ENCODE data around the gene MPP2.

MPP2 gene

GRCh38 chr17:43905400-43905984 lies 1.8 kb downstream of the MPP2 start:
- Histone ChIP-seq H3K4me2 (ENCODE audit: low read depth, low read length) (no peak overlapping the region), H4K20me1 (ENCODE audit: insufficient read depth, low read length) (no peaks in the 10 kb centered on the region), H3K9me2 (replicated peaks; ENCODE audit: insufficient read depth, low read length) (no peaks in the 10 kb centered on the region), H3K9me3 (replicated peaks; ENCODE audit: insufficient read depth, low read length) (no peaks in the 10 kb centered on the region), H3K9ac (ENCODE audit: low read length) (no peak overlapping the region), H3K36me3 (replicated peaks; ENCODE audit: insufficient read depth, low read length) (no peaks in the 10 kb centered on the region), H3K27me3 (replicated peaks; ENCODE audit: insufficient read depth, low read length) (peaks cover 25% of the 10 kb centered on the region), H3K79me2 (ENCODE audit: low read length) (no peaks in the 10 kb centered on the region), H3K4me3 (ENCODE audit: low read length) (no peak overlapping the region), H3K4me1 (ENCODE audit: low read length) (no peaks in the 10 kb centered on the region), H3K27ac (ENCODE audit: low read length) (no peak overlapping the region), H2AFZ (ENCODE audit: low read length) (no peak overlapping the region), H3F3A (ENCODE audit: insufficient read depth, low read length) (no peaks in the 10 kb centered on the region)
- no peak for DNase-seq
- TF ChIP-seq EZH2 (optimal IDR thresholded peaks at IDR 0.05; ENCODE audit: low read depth, low read length): no peak
- no peak for TF ChIP-seq CTCF (IDR thresholded peaks at IDR 0.05; ENCODE audit: low read length)
- TF ChIP-seq EZH2phosphoT487 (IDR thresholded peaks at IDR 0.05; ENCODE audit: low read length): no peak

DNA sequence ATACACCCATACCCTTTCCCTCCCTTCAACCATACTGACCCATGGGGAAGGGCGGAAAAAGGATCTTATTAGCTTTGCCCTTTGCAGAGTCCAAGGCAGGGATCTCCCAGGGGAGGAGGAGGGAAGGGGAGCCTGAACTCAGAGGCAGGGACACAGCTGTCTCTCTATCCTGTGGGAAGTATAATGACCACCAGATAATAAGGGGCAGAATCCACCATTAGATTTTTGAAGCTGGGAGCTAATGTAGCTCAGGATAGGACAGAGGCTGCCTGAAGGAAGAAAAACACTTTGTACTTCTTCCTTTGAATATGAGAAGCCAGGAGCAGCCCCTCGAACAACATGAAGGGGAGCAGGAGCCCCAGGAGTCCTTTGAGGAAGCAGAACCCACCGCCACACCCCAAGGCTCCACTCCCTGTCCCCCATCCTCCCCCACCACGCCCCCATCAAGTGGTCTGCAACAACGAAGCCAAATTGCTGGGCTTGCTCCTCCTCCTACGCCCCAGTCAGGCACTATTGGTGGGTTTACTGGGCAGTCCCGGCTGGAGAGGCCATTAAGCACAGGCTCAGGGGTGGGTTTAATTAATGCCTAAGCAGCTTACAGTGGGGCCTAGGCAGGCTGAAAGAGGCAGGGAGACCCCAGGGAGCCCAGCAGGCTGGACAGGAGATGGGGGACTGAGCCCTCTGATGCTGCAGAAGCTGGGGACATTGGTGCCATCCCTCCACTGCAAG lies 5.3 kb downstream of the MPP2 start:
- Histone ChIP-seq H3K79me2 (ENCODE audit: low read length) (no peaks in the 10 kb centered on the region), H3K36me3 (replicated peaks; ENCODE audit: insufficient read depth, low read length) (no peaks in the 10 kb centered on the region), H3F3A (ENCODE audit: insufficient read depth, low read length) (no peaks in the 10 kb centered on the region), H3K27ac (ENCODE audit: low read length) (no peak overlapping the region), H3K9ac (ENCODE audit: low read length) (no peak overlapping the region), H3K4me1 (ENCODE audit: low read length) (peaks cover 3% of the 10 kb centered on the region; the same call in 1 of the 2 replicates), H2AFZ (ENCODE audit: low read length) (no peak overlapping the region), H3K4me2 (ENCODE audit: low read depth, low read length) (no peak overlapping the region), H3K9me3 (replicated peaks; ENCODE audit: insufficient read depth, low read length) (no peaks in the 10 kb centered on the region), H4K20me1 (ENCODE audit: insufficient read depth, low read length) (no peaks in the 10 kb centered on the region), H3K27me3 (replicated peaks; ENCODE audit: insufficient read depth, low read length) (peaks cover 11% of the 10 kb centered on the region), H3K4me3 (ENCODE audit: low read length) (no peak overlapping the region), H3K9me2 (replicated peaks; ENCODE audit: insufficient read depth, low read length) (no peaks in the 10 kb centered on the region)
- TF ChIP-seq EZH2 (optimal IDR thresholded peaks at IDR 0.05; ENCODE audit: low read depth, low read length) (no peak), EZH2phosphoT487 (IDR thresholded peaks at IDR 0.05; ENCODE audit: low read length) (no peak), CTCF (IDR thresholded peaks at IDR 0.05; ENCODE audit: low read length) (no peak)
- DNase-seq: no peak

GRCh38 chr17:43900858-43901754 lies 6.2 kb downstream of the MPP2 start:
- Histone ChIP-seq H3K4me3 (ENCODE audit: low read length) (peak overlapping the region; percentile 69), H2AFZ (ENCODE audit: low read length) (peak overlapping the region; percentile 93), H3K4me2 (ENCODE audit: low read depth, low read length) (peak overlapping the region; percentile 95), H3K9ac (ENCODE audit: low read length) (peak overlapping the region; percentile 42; the same call in 1 of the 2 replicates), H4K20me1 (ENCODE audit: insufficient read depth, low read length) (no peaks in the 10 kb centered on the region), H3K36me3 (replicated peaks; ENCODE audit: insufficient read depth, low read length) (no peaks in the 10 kb centered on the region), H3K79me2 (ENCODE audit: low read length) (no peaks in the 10 kb centered on the region), H3K4me1 (ENCODE audit: low read length) (peaks cover 3% of the 10 kb centered on the region; the same call in 1 of the 2 replicates), H3K9me2 (replicated peaks; ENCODE audit: insufficient read depth, low read length) (no peaks in the 10 kb centered on the region), H3K9me3 (replicated peaks; ENCODE audit: insufficient read depth, low read length) (no peaks in the 10 kb centered on the region), H3K27me3 (replicated peaks; ENCODE audit: insufficient read depth, low read length) (peaks cover 4% of the 10 kb centered on the region; the same call in 1 of the 2 replicates), H3F3A (ENCODE audit: insufficient read depth, low read length) (no peaks in the 10 kb centered on the region), H3K27ac (ENCODE audit: low read length) (no peak overlapping the region)
- TF ChIP-seq EZH2phosphoT487 (IDR thresholded peaks at IDR 0.05; ENCODE audit: low read length) (no peak), EZH2 (optimal IDR thresholded peaks at IDR 0.05; ENCODE audit: low read depth, low read length) (no peak), CTCF (IDR thresholded peaks at IDR 0.05; ENCODE audit: low read length) (no peak)
- no peak for DNase-seq

Data from MM.1S (cell line).